GM23338 (cell line): ENCODE measurements around the gene WDR27. TPM values are rescaled to one million over a fixed set of nuclear protein-coding genes. Genes with fewer than 3 reads are reported as not detected.

Experiments
- CREB1 ChIP-seq: fragments of 250-450 bp; sonication (Bioruptor Pico); IDR thresholded peaks from 2 replicates; pipeline ENCODE4 v1.5.0; 2020; ENCODE audit warnings: low read depth, mild to moderate bottlenecking, moderate library complexity
- EZH2 ChIP-seq: fragments of 200-600 bp; sonication (generic); IDR thresholded peaks from one replicate; pipeline ENCODE4 v1.8.0; 2017; ENCODE audit warnings: antibody characterized with exemption, mild to moderate bottlenecking, low read depth; ENCODE audit not compliant: unreplicated experiment
- EZH2phosphoT487 ChIP-seq: fragments of 200-600 bp; sonication (generic); IDR thresholded peaks from one replicate; pipeline ENCODE4 v1.8.1; 2018; ENCODE audit warnings: antibody characterized with exemption; ENCODE audit not compliant: unreplicated experiment
- JUNB ChIP-seq: IDR thresholded peaks from one replicate; pipeline ENCODE4 v1.6.1; 2016; ENCODE audit warnings: antibody characterized with exemption; ENCODE audit not compliant: unreplicated experiment
- STAT1 ChIP-seq: IDR thresholded peaks from one replicate; pipeline ENCODE4 v1.6.1; 2016; ENCODE audit warnings: antibody characterized with exemption; ENCODE audit not compliant: unreplicated experiment
- ZNF114 ChIP-seq: fragments of 250-450 bp; sonication (Bioruptor Pico); IDR thresholded peaks from 2 replicates; pipeline ENCODE4 v1.5.0; 2020; ENCODE audit warnings: mild to moderate bottlenecking, moderate library complexity
- ZNF331 ChIP-seq: fragments of 250-450 bp; sonication (Bioruptor Pico); IDR thresholded peaks from 2 replicates; pipeline ENCODE4 v1.5.0; 2020; ENCODE audit warnings: low read depth, mild to moderate bottlenecking, moderate library complexity
- ZNF462 ChIP-seq: fragments of 250-450 bp; sonication (Bioruptor Pico); IDR thresholded peaks from 2 replicates; pipeline ENCODE4 v1.5.0; 2020; ENCODE audit warnings: mild to moderate bottlenecking, moderate library complexity
- polyA plus RNA-seq: library from polyadenylated mRNA; unstranded; fragments of >200 nt; fragmentation: Nextera tagmentation; extraction: Ambion mirVana; gene quantifications from 2 replicates; pipeline ENCODE4 v1.2.1, GENCODE V29; 2016
- total RNA-seq: library from RNA; depleted of rRNA; stranded (reverse); fragments of >200 nt; shearing (Covaris generic); gene quantifications from 2 replicates; pipeline ENCODE4 v1.2.3, GENCODE V29; 2014
- TF ChIP-seq, protein P1 (sequence below): IDR thresholded peaks from 2 replicates; pipeline ENCODE4 v1.6.1; 2016; ENCODE audit warnings: antibody characterized with exemption

The WDR27 gene
- total and polyA plus RNA-seq, 2 experiments from 2014 or later: 55.3 to 80.4 TPM

DNA sequence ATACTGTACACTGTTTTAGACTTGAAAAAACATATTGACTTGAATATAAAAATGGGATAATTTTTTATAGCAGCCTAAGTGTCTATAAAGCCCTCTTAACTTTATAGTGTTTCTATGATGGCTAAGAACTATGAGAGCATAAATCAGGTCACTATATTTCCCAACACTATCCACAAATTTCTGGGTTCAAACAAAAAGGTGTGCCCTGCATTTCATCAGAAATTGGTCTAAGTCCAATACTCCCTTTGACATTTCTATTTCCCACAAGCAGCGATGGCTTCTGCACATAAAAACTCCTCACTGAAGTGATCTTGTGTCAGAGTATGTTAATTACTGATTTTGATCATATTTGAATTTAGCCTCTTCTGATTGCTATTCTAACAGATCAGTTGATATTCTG, 143.9 kb downstream of the WDR27 start (continued):
- no peak for TF ChIP-seq ZNF462 (CRISPR knock-in tag)
- no peak for TF ChIP-seq CREB1 (CRISPR knock-in tag)
- TF ChIP-seq EZH2: no peak
- no peak for TF ChIP-seq ZNF331
- TF ChIP-seq ZNF114 (CRISPR knock-in tag): no peak
- TF ChIP-seq STAT1: no peak
- no peak for TF ChIP-seq EZH2phosphoT487
- TF ChIP-seq JUNB: no peak
- TF ChIP-seq, protein P1, sequence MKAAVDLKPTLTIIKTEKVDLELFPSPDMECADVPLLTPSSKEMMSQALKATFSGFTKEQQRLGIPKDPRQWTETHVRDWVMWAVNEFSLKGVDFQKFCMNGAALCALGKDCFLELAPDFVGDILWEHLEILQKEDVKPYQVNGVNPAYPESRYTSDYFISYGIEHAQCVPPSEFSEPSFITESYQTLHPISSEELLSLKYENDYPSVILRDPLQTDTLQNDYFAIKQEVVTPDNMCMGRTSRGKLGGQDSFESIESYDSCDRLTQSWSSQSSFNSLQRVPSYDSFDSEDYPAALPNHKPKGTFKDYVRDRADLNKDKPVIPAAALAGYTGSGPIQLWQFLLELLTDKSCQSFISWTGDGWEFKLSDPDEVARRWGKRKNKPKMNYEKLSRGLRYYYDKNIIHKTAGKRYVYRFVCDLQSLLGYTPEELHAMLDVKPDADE: no peak
